Erythroblast (primary cell): ENCODE data around the gene MAG.

ENCODE experiments used
- GATA1 ChIP-seq: IDR thresholded peaks from 2 replicates; pipeline ENCODE4 v1.6.1; 2011; ENCODE audit warnings: low read depth, mild to moderate bottlenecking, control low read depth, low read length, moderate library complexity
- POLR2A ChIP-seq: IDR thresholded peaks from 2 replicates; pipeline ENCODE4 v1.6.1; 2011; ENCODE audit warnings: mild to moderate bottlenecking, low read length

GRCh38 chr19:35249146-35249847, 42.7 kb upstream of the MAG start:
- TF ChIP-seq GATA1 (no peak), POLR2A (no peak)
